Endodermal cell (in vitro differentiated cells): Measurements from ENCODE around the gene SHC2. TPM values are rescaled to one million over a fixed set of nuclear protein-coding genes. Genes with fewer than 3 reads are reported as not detected.

ENCODE experiments used
- DNase-seq: peaks from one replicate; pipeline ENCODE4 v3.0.0-alpha.2; 2017
- H3K27ac ChIP-seq: 2 replicates; pipeline ENCODE4 v1.5.1; 2013; ENCODE audit warnings: mild to moderate bottlenecking, low read depth, low read length, moderate library complexity
- H3K27me3 ChIP-seq: 2 replicates; pipeline ENCODE4 v1.6.1; 2013; ENCODE audit warnings: mild to moderate bottlenecking, low read length, moderate library complexity; ENCODE audit not compliant: insufficient read depth, control insufficient read depth, poor library complexity, severe bottlenecking
- H3K36me3 ChIP-seq: 2 replicates; pipeline ENCODE4 v1.7.0; 2013; ENCODE audit warnings: mild to moderate bottlenecking, low read length, moderate library complexity; ENCODE audit not compliant: control insufficient read depth, insufficient read depth
- H3K4me1 ChIP-seq: one replicate; pipeline ENCODE4 v1.7.0; 2013; ENCODE audit warnings: low read length; ENCODE audit not compliant: control insufficient read depth, insufficient read depth
- H3K4me3 ChIP-seq: 2 replicates; pipeline ENCODE4 v1.5.1; 2013; ENCODE audit warnings: mild to moderate bottlenecking, low read length, moderate library complexity
- H3K9ac ChIP-seq: 2 replicates; pipeline ENCODE4 v1.6.1; 2013; ENCODE audit warnings: mild to moderate bottlenecking, low read length, moderate library complexity; ENCODE audit not compliant: poor library complexity, severe bottlenecking; ENCODE audit errors: extremely low read depth
- H3K9me3 ChIP-seq: 2 replicates; pipeline ENCODE4 v1.6.1; 2013; ENCODE audit warnings: mild to moderate bottlenecking, low read length, moderate library complexity; ENCODE audit not compliant: control insufficient read depth
- H3K27ac Mint-ChIP-seq: 2 replicates; pipeline ENCODE4 v1.8.0; 2020; ENCODE audit warnings: mixed read lengths
- H3K27me3 Mint-ChIP-seq: 2 replicates; pipeline ENCODE4 v1.8.0; 2021; ENCODE audit warnings: mild to moderate bottlenecking, mixed read lengths; ENCODE audit not compliant: insufficient read depth
- H3K36me3 Mint-ChIP-seq: 2 replicates; pipeline ENCODE4 v1.8.0; 2020; ENCODE audit warnings: low read depth, mixed read lengths
- H3K4me1 Mint-ChIP-seq: 2 replicates; pipeline ENCODE4 v1.8.0; 2020; ENCODE audit warnings: mixed read lengths
- H3K4me3 Mint-ChIP-seq: 2 replicates; pipeline ENCODE4 v1.8.0; 2020; ENCODE audit warnings: mild to moderate bottlenecking, moderate library complexity, mixed read lengths
- H3K9me3 Mint-ChIP-seq: 2 replicates; pipeline ENCODE4 v1.8.0; 2020; ENCODE audit warnings: mild to moderate bottlenecking, mixed read lengths
- WGBS, 2 experiments: methylation state at CpG; one replicate each; pipeline versions ENCODE4 v1.1.5 to v1.1.7; 2013; ENCODE audit warnings: missing lambda C conversion rate in 2 of 2, mixed read lengths in 1 of 2; ENCODE audit not compliant: insufficient coverage in 1 of 2, insufficient read length in 1 of 2; 5-methylcytosine and 5-hydroxymethylcytosine counted together
- total RNA-seq, 2 donors: library from RNA; stranded (reverse); fragmentation: NEBNext Ultra II Directional in 1 of 2; extraction: Animal tissue kit (Norgen Biotek cat#: 25700) in 1 of 2; gene quantifications; 2 replicates in 1 of 2; 3 replicates in 1 of 2; pipeline ENCODE4 v1.2.1, GENCODE V29; 2021
- TF ChIP-seq, protein P1 (sequence below): fragments of 200-600 bp; sonication (generic); conservative IDR thresholded peaks from 2 replicates; pipeline ENCODE4 v1.5.0; 2021; ENCODE audit warnings: antibody characterized with exemption, mild to moderate bottlenecking

Gene SHC2
- total RNA-seq, 2 donors from 2014 or later, result 56.5 to 93.0 TPM

DNA sequence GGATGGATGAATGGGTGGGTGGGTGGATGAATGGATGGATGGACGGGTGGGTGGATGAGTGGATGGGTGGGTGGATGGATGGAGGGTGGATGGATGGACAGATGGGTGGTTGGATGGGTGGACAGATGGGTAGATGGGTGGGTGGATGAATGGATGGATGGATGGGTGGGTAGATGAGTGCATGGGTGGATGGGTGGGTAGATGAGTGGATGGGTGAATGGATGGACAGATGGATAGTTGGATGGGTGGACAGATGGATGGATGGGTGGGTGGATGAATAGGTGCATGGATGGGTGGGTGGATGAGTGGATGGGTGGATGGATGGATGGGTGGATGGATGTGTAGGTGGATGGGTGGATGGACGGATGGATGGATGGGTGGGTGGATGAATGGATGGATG, 17.8 kb downstream of the SHC2 start:
- no peak overlapping the region for H3K9ac ChIP-seq
- no peak for DNase-seq
- no peak overlapping the region for H3K27ac Mint-ChIP-seq
- no peaks in the 10 kb centered on the region for H3K4me1 ChIP-seq
- H3K4me3 Mint-ChIP-seq, result no peak overlapping the region
- TF ChIP-seq, protein P1, sequence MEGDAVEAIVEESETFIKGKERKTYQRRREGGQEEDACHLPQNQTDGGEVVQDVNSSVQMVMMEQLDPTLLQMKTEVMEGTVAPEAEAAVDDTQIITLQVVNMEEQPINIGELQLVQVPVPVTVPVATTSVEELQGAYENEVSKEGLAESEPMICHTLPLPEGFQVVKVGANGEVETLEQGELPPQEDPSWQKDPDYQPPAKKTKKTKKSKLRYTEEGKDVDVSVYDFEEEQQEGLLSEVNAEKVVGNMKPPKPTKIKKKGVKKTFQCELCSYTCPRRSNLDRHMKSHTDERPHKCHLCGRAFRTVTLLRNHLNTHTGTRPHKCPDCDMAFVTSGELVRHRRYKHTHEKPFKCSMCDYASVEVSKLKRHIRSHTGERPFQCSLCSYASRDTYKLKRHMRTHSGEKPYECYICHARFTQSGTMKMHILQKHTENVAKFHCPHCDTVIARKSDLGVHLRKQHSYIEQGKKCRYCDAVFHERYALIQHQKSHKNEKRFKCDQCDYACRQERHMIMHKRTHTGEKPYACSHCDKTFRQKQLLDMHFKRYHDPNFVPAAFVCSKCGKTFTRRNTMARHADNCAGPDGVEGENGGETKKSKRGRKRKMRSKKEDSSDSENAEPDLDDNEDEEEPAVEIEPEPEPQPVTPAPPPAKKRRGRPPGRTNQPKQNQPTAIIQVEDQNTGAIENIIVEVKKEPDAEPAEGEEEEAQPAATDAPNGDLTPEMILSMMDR, result no peak
- no peaks in the 10 kb centered on the region for H3K27me3 Mint-ChIP-seq
- H3K4me3 ChIP-seq, result no peak overlapping the region
- no peaks in the 10 kb centered on the region for H3K9me3 Mint-ChIP-seq
- H3K36me3 ChIP-seq, result peaks cover 4% of the 10 kb centered on the region
- H3K27me3 ChIP-seq, result no peaks in the 10 kb centered on the region
- no peaks in the 10 kb centered on the region for H3K9me3 ChIP-seq
- WGBS, 2 experiments, result 89% methylated on average over 2 of the region's 2 CpGs; no CpG with 5 or more reads in 1 of the 2 experiments
- no peaks in the 10 kb centered on the region for H3K4me1 Mint-ChIP-seq
- peaks cover 30% of the 10 kb centered on the region for H3K36me3 Mint-ChIP-seq
- H3K27ac ChIP-seq, result no peak overlapping the region

DNA sequence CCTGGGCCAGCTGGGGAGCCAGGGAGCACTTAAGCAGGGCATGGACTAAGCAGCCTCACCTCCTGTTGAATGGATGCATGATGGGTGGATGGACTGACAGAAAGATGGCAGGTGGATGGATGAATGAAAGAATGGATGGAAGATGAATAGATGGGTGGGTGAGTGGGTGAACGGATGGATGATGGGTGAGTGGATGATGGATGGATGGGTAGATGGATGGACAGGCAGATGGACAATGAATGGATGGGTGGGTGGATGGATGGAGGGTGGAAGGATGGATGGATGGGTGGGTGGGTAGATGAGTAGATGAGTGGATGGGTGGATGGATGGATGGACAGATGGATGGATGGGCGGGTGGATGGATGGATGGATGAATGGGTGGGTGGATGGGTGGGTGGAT, 18.7 kb downstream of the SHC2 start:
- H3K27ac ChIP-seq, result no peak overlapping the region
- Mint-ChIP-seq H3K4me1 (no peaks in the 10 kb centered on the region), H3K9me3 (no peaks in the 10 kb centered on the region), H3K27me3 (no peaks in the 10 kb centered on the region), H3K4me3 (no peak overlapping the region), H3K27ac (no peak overlapping the region), H3K36me3 (peaks cover 37% of the 10 kb centered on the region)
- H3K9ac ChIP-seq, result no peak overlapping the region
- H3K27me3 ChIP-seq, result no peaks in the 10 kb centered on the region
- H3K4me3 ChIP-seq, result no peak overlapping the region
- H3K36me3 ChIP-seq, result peaks cover 4% of the 10 kb centered on the region
- no peak for DNase-seq
- TF ChIP-seq, protein P1, result no peak
- no peaks in the 10 kb centered on the region for H3K4me1 ChIP-seq
- H3K9me3 ChIP-seq, result no peaks in the 10 kb centered on the region
- 90 to 92% methylated on average over 2 of the region's 2 CpGs for WGBS, 2 experiments

DNA sequence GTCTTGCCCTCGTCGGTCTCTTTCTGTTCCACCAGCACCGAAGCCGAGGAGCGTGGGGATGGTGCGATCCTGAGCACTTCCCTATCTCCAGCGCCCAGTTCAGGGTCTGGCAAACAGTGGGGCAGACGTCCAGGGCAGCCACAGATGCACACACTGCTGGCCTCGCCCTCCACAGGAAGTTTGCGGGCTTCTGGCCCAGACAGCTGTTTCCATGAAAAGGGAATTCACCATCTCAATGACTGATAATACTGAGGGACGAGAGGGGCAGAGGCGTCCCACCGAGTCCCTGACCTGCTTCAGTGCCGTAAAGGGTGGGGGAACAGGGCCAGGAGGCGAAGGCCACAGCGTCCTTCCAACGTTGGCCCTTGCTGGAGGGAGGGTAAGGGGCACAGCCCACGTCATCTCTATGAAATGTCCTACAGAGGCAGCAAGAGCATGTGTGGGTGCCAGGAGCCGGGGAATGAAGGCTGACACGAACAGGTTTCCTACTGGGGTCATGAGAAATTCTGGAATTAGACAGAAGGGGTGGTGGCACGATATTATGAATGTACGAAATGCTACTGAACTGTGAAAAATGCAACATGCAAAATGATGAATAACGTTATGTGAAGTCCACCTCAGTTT, 19.5 kb downstream of the SHC2 start:
- Histone ChIP-seq H3K4me1 (no peaks in the 10 kb centered on the region), H3K9ac (no peak overlapping the region), H3K36me3 (no peaks in the 10 kb centered on the region), H3K4me3 (no peak overlapping the region), H3K27me3 (no peaks in the 10 kb centered on the region), H3K9me3 (no peaks in the 10 kb centered on the region), H3K27ac (no peak overlapping the region)
- DNase-seq, result no peak
- Mint-ChIP-seq H3K27ac (no peak overlapping the region), H3K36me3 (peaks cover 37% of the 10 kb centered on the region), H3K4me1 (no peaks in the 10 kb centered on the region), H3K4me3 (no peak overlapping the region), H3K9me3 (no peaks in the 10 kb centered on the region), H3K27me3 (no peaks in the 10 kb centered on the region)
- TF ChIP-seq, protein P1, result no peak
- 85 to 86% methylated on average over 15 to 23 of the region's 23 CpGs for WGBS, 2 experiments
